Measurements from ENCODE around the gene RABIF. TPM values are rescaled to one million over a fixed set of nuclear protein-coding genes. Genes with fewer than 3 reads are reported as not detected.
"Not testable (repeated sequence)": the region's sequence is repeated elsewhere in the genome, so short reads cannot be mapped to it uniquely, and the experiment has no call there.

Gene RABIF
- 1 to 10 TPM; 8.4 to 9.0 TPM for total RNA-seq

DNA sequence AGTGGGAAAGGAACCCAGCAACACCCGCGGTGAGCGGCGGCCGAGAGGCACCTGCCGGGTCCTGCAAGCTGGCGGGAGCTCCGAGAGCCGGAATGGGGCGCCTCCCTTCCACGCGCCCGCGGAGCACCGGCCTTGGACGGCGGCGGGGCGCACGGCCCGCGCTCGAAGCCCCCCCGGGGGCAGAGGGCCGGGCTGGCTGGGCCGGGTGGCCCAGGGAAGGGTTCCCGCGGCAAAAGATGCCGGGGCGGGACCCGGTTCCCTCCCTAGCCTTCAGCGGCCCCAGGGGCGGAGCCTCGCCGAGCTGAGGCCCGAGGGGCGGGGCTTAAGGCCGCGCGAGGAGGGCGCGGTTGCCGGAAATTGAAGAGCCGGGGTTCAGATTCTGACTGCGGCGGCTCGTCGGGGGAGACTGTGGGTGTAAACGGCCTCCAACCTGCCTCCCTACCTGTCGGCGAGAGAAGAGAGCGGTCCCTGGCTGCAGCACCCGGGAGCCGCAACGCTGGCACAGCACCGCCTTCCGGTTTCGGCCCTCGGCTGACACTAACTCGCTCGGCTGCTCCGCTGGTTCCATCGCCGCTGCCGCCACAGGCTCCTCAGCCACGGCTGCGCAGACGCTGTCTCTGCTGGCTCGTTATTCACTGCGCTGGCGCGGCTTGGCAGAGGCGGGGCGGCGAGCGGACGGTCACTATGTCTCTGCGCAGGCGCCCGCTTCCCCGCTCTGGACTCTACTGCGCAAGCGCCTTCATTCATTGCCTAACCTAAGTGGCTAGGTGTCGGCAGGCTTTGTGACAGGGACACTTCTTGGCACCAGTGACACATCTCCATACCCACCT is at the start of gene RABIF:
Gene RABIF (minus strand): TSS at position 619 of the 830 bp plus-strand sequence. CDS start 51 bp downstream, at position 568.
- peak; percentile 97 for DNase-seq
- Mint-ChIP-seq H3K4me3 (peak within 1 kb of the TSS; percentile 93), H3K27me3 (no peaks in the 10 kb centered on the region), H3K36me3 (peaks cover 15% of the 10 kb centered on the region), H3K27ac (peak within 1 kb of the TSS; percentile 93), H3K4me1 (peaks cover 19% of the 10 kb centered on the region), H3K9me3 (no peaks in the 10 kb centered on the region)

- peaks cover 4% of the 10 kb centered on the region for H3K36me3 Mint-ChIP-seq
- H3K4me3 Mint-ChIP-seq, result no peak overlapping the region
- H3K9me3 Mint-ChIP-seq, result no peaks in the 10 kb centered on the region
- no peak for DNase-seq
- H3K27ac Mint-ChIP-seq, result no peak overlapping the region
- H3K27me3 Mint-ChIP-seq, result peaks cover 14% of the 10 kb centered on the region
- peaks cover 4% of the 10 kb centered on the region for H3K4me1 Mint-ChIP-seq
Measured at GRCh38 chr1:202938287-202938925, 49.5 kb upstream of the RABIF start.

GRCh38 chr1:202936409-202936808 is 47.5 kb upstream of the RABIF start:
- not testable (repeated sequence) for H3K9me3 Mint-ChIP-seq, H3K36me3 Mint-ChIP-seq, H3K27ac Mint-ChIP-seq, H3K4me1 Mint-ChIP-seq, DNase-seq, H3K4me3 Mint-ChIP-seq
- peaks cover 19% of the 10 kb centered on the region for H3K27me3 Mint-ChIP-seq

- Mint-ChIP-seq H3K9me3 (peaks cover 1% of the 10 kb centered on the region), H3K36me3 (no peaks in the 10 kb centered on the region), H3K27ac (no peak overlapping the region), H3K4me1 (peaks cover 4% of the 10 kb centered on the region), H3K4me3 (no peak overlapping the region), H3K27me3 (peaks cover 19% of the 10 kb centered on the region)
- no peak for DNase-seq
Measured at GRCh38 chr1:202935844-202936243, 46.9 kb upstream of the RABIF start.

DNA sequence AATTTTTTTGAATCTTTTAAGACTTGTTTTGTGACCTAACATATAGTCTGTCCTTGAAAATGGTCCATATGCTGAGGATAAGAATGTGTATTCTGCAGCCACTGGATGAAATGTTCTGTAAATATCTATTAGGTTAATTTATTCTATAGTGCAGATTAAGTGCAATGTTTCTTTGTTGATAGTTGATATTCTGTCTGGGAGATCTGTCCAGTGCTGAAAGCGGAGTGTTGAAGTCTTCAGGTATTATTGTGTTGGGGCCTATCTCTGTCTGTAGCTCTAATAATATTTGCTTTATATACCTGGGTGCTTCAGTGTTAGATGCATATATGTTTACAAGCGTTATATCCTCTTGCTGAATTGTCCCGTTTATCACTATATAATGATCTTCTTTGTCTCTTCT is 45.8 kb upstream of the RABIF start:
- Mint-ChIP-seq H3K27me3 (peaks cover 19% of the 10 kb centered on the region), H3K4me1 (peaks cover 4% of the 10 kb centered on the region), H3K9me3 (peaks cover 1% of the 10 kb centered on the region), H3K36me3 (no peaks in the 10 kb centered on the region), H3K27ac (no peak overlapping the region), H3K4me3 (no peak overlapping the region)
- DNase-seq, result no peak

DNA sequence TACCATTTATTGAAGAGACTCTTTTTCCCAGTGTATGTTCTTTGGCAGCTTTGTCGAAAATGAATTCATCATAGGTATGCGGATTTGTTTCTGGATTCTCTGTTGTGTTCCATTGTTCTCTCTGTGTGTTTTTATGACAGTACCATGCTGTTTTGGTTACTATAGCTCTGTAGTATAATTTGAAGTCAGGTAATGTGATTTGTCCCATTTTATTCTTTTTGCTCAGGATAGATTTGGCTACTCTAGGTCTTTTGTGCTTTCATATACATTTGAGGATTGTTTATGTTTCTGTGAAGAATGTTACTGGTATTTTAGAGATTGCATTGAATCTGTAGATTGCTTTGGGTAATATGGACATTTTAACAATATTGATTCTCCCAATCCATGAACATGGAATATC is 43.5 kb upstream of the RABIF start:
- peaks cover 4% of the 10 kb centered on the region for H3K4me1 Mint-ChIP-seq
- H3K36me3 Mint-ChIP-seq, result no peaks in the 10 kb centered on the region
- no peak for DNase-seq
- H3K27me3 Mint-ChIP-seq, result peaks cover 19% of the 10 kb centered on the region
- H3K27ac Mint-ChIP-seq, result no peak overlapping the region
- peaks cover 1% of the 10 kb centered on the region for H3K9me3 Mint-ChIP-seq
- H3K4me3 Mint-ChIP-seq, result no peak overlapping the region

DNA sequence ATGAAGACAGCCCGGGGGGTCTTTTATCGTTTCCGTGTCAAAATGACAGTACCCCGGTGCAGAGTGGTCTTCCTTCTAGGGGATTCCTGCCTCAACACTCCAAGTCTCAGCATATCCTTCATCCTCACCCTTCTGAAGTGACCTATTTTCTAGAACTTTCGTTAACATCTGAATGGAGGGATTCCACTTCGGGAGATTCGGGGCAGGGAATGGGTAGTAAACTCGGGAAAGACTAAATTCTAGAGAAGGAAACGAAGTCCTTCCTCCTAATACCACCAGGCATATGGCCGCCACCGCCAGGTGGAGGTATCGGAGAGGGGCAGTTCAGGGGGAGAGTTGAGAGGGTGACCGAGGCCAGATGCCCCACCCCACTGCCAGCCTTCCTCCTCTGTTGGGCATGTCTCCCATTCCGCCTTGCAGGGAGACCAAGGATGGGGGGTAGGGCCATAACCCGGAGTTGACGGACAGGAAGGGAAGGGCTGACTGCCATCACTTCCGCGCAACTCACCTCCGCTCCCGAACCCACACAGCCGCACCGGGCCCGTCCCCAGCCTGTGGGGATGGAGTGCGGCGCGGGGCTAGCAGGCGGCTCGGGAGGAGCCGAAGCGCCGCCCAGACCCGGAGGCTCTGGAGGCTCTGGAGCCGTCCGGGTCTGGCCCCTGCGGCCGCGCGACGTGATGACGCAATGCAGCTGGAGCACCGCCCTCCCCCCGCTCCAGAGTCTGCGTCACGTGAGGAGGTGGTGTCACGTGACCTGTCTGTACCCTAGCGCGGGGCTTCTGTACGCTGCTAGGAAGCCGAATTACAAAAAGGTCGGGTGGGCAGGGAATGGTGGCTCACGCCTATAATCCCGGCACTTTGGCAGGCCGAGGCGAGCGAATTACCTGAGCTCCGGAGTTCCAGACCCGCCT is 37.9 kb upstream of the RABIF start, which contains the start of gene KLHL12:
Gene KLHL12 (minus strand): TSS at position 654 of the 911 bp plus-strand sequence. CDS start 2,072 bp downstream, outside the sequence.
- peaks cover 28% of the 10 kb centered on the region for H3K4me1 Mint-ChIP-seq

GRCh38 chr1:202923533-202923932 is 34.6 kb upstream of the RABIF start:
- no peak overlapping the region for H3K27ac Mint-ChIP-seq
- DNase-seq, result no peak
- H3K27me3 Mint-ChIP-seq, result no peaks in the 10 kb centered on the region
- peaks cover 28% of the 10 kb centered on the region for H3K4me1 Mint-ChIP-seq
- no peak overlapping the region for H3K4me3 Mint-ChIP-seq
- no peaks in the 10 kb centered on the region for H3K9me3 Mint-ChIP-seq
- H3K36me3 Mint-ChIP-seq, result peaks cover 12% of the 10 kb centered on the region

More for the DNA sequence above, 37.9 kb upstream of the RABIF start, which contains the start of gene KLHL12:
- peak within 1 kb of the TSS; percentile 85 for H3K4me3 Mint-ChIP-seq
- no peaks in the 10 kb centered on the region for H3K9me3 Mint-ChIP-seq
- peaks cover 12% of the 10 kb centered on the region for H3K36me3 Mint-ChIP-seq
- peak; percentile 95 for DNase-seq
- H3K27me3 Mint-ChIP-seq, result no peaks in the 10 kb centered on the region
- peak within 1 kb of the TSS; percentile 86 for H3K27ac Mint-ChIP-seq

DNA sequence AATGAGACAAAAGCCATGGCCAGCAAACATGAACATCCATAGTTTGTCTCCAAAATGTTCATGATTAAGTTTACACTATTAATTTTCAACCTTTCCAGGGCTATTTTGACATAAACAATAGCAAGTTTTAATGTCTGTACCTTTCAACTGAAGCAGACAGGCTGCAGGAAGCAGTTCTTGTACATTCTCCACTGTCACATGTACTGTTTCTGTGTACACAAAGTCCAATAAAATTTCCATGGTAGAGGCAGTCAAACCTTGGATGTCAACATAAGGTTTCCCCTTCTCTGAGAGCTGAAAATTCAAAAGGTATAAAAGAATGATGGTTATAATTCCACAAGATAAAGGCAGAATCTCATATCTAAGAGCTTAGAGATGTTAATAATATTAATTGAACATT is 30.7 kb upstream of the RABIF start:
- H3K4me1 Mint-ChIP-seq, result peaks cover 18% of the 10 kb centered on the region
- H3K9me3 Mint-ChIP-seq, result no peaks in the 10 kb centered on the region
- no peak overlapping the region for H3K4me3 Mint-ChIP-seq
- no peak overlapping the region for H3K27ac Mint-ChIP-seq
- no peak for DNase-seq
- no peaks in the 10 kb centered on the region for H3K27me3 Mint-ChIP-seq
- H3K36me3 Mint-ChIP-seq, result peaks cover 16% of the 10 kb centered on the region

GRCh38 chr1:202915146-202915545 is 26.2 kb upstream of the RABIF start:
- Mint-ChIP-seq H3K4me3 (no peak overlapping the region), H3K27ac (no peak overlapping the region), H3K27me3 (no peaks in the 10 kb centered on the region), H3K4me1 (peaks cover 5% of the 10 kb centered on the region), H3K36me3 (peaks cover 20% of the 10 kb centered on the region), H3K9me3 (no peaks in the 10 kb centered on the region)
- no peak for DNase-seq

DNA sequence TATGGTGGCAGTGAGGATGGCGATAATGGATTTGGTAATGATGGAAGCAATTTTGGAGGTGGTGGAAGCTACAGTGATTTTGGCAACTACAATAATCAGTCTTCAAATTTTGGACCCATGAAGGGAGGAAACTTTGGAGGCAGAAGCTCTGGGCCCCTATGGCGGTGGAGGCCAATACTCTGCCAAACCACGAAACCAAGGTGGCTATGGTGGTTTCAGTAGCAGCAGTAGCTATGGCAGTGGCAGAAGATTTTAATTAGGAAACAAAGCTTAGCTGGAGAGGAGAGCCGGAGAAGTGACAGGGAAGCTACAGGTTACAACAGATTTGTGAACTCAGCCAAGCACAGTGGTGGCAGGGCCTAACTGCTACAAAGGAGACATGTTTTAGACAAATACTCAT is 23.5 kb upstream of the RABIF start:
- H3K36me3 Mint-ChIP-seq, result peaks cover 16% of the 10 kb centered on the region
- H3K27me3 Mint-ChIP-seq, H3K27ac Mint-ChIP-seq, H3K4me1 Mint-ChIP-seq, H3K4me3 Mint-ChIP-seq, DNase-seq, H3K9me3 Mint-ChIP-seq: not testable (repeated sequence)

DNA sequence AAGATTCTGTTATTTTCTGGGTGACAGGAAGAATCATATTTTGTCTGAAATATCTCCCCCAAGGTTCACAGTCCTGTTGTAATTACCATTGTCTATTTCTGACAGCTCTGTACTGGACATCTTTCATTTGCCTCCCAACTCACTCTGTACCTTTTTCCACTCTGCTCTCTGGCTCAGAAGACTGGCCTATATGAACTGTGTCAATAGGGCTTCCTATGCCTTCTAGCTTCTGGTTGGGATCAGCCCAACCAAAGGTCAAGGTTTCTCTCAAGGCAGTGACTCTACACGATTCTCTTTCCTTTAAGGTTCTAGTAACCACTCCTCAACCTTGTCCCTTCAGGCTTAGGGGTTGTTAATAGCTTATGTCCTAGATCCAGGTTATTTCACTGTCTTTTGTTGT is 20.5 kb upstream of the RABIF start:
- Mint-ChIP-seq H3K36me3 (peaks cover 16% of the 10 kb centered on the region), H3K4me1 (peaks cover 5% of the 10 kb centered on the region), H3K9me3 (no peaks in the 10 kb centered on the region), H3K4me3 (no peak overlapping the region), H3K27ac (no peak overlapping the region), H3K27me3 (no peaks in the 10 kb centered on the region)
- no peak for DNase-seq

DNA sequence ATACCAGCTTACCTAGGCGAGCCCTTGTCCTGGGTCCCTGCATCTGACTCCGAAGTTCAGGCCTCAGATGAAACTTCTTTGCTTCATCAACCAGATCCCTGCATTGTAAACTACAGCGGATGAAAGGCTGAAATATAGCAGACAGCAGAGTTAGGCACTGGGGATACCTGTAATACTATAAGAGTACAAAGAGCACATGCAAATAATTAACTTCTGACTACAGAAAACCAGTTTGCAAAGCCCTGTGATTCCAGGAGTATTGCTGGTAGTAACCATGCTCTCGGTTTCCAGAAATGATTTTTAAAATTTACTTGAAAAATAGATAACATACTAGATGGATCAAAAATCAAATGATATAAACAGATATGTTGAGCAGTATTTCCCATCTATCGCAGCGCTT is 20.0 kb upstream of the RABIF start:
- Mint-ChIP-seq H3K36me3 (peaks cover 14% of the 10 kb centered on the region), H3K27me3 (no peaks in the 10 kb centered on the region), H3K9me3 (no peaks in the 10 kb centered on the region), H3K4me3 (no peak overlapping the region), H3K27ac (no peak overlapping the region), H3K4me1 (peaks cover 5% of the 10 kb centered on the region)
- no peak for DNase-seq

DNA sequence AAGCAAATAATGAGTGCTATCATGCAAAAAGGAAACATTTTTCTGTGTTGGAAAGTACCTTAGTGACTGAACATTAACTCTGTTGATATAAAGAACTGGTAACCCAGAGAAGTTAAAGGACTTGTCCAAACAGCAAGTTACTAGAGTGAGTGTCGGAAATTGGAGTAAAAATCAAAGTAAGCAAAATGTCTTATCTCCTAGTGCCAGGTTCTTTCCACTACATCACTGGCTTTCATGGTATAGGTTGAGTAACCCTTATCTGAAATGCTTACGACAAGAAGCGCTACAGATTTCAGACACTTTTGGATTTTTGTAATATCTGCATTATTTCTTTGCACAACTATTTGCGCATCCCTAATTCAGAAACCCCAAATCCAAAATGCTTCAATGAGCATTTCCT is 16.4 kb upstream of the RABIF start:
- Mint-ChIP-seq H3K4me1 (no peaks in the 10 kb centered on the region), H3K9me3 (no peaks in the 10 kb centered on the region), H3K36me3 (peaks cover 6% of the 10 kb centered on the region)

DNA sequence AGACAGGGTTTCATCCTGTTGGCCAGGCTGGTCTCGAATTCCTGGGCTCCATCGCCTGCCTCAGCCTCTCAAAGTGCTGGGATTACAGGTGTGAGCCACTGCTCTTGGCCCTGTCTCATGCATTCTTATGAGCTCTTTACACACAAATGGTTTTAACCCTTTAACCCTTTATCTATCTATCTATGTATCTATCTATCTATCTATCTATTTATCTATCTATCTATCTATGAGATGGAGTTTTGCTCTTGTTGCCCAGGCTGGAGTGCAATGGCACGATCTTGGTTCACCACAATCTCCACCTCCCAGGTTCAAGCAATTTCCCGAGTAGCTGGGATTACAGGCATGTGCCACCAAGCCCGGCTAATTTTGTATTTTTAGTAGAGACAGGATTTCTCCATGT is 14.9 kb upstream of the RABIF start:
- not testable (repeated sequence) for H3K27me3 Mint-ChIP-seq, DNase-seq, H3K36me3 Mint-ChIP-seq, H3K4me1 Mint-ChIP-seq, H3K4me3 Mint-ChIP-seq, H3K27ac Mint-ChIP-seq, H3K9me3 Mint-ChIP-seq

More for the DNA sequence above, 16.4 kb upstream of the RABIF start:
- DNase-seq, result no peak
- H3K27me3 Mint-ChIP-seq, result no peaks in the 10 kb centered on the region
- H3K27ac Mint-ChIP-seq, result no peak overlapping the region
- H3K4me3 Mint-ChIP-seq, result no peak overlapping the region
